ENCODE results near the gene GEMIN7. TPM values are rescaled to one million over a fixed set of nuclear protein-coding genes. Genes with fewer than 3 reads are reported as not detected.

The GEMIN7 gene
- polyA plus RNA-seq, 1 donor from 2014 or later: 26.5 TPM

DNA sequence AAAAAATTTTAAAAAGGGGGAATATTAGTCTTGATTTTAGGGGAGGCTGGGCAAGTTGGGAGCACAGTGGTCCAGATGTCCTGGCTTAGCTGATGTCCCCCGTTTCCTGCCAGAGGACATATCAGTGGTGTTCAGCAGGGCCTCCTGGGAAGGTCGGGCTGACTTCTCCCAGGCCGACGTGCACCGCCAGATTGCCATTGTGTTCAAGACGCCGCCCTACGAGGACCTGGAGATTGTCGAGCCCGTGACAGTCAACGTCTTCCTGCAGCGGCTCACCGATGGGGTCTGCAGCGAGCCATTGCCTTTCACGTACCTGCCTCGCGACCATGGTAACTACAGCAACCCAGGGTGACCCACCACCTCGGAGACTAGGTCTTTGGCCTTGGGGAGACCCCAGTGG, 46.6 kb upstream of the GEMIN7 start:
- no peaks in the 10 kb centered on the region for H3K9me3 ChIP-seq (ENCODE audit: low read length)
- H3K4me3 ChIP-seq (ENCODE audit: low read length): no peak overlapping the region
- H2AFZ ChIP-seq (ENCODE audit: low read depth, low read length): no peak overlapping the region
- no peaks in the 10 kb centered on the region for H3F3A ChIP-seq (ENCODE audit: insufficient read depth, low read length, poor library complexity, severe bottlenecking)
- H3K36me3 ChIP-seq (ENCODE audit: insufficient read depth, low read length): no peaks in the 10 kb centered on the region
- H3K4me2 ChIP-seq (ENCODE audit: low read length): no peak overlapping the region
- no peaks in the 10 kb centered on the region for H3K79me2 ChIP-seq (replicated peaks; ENCODE audit: insufficient read depth, low read length)
- no peak overlapping the region for H3K27ac ChIP-seq (ENCODE audit: low read length)
- H3K27me3 ChIP-seq (ENCODE audit: insufficient read depth, low read depth, low read length): no peaks in the 10 kb centered on the region
- no peaks in the 10 kb centered on the region for H3K9me2 ChIP-seq (ENCODE audit: insufficient read depth, low read length)
- no peaks in the 10 kb centered on the region for H4K20me1 ChIP-seq (ENCODE audit: insufficient read depth)
- TF ChIP-seq, protein P1, sequence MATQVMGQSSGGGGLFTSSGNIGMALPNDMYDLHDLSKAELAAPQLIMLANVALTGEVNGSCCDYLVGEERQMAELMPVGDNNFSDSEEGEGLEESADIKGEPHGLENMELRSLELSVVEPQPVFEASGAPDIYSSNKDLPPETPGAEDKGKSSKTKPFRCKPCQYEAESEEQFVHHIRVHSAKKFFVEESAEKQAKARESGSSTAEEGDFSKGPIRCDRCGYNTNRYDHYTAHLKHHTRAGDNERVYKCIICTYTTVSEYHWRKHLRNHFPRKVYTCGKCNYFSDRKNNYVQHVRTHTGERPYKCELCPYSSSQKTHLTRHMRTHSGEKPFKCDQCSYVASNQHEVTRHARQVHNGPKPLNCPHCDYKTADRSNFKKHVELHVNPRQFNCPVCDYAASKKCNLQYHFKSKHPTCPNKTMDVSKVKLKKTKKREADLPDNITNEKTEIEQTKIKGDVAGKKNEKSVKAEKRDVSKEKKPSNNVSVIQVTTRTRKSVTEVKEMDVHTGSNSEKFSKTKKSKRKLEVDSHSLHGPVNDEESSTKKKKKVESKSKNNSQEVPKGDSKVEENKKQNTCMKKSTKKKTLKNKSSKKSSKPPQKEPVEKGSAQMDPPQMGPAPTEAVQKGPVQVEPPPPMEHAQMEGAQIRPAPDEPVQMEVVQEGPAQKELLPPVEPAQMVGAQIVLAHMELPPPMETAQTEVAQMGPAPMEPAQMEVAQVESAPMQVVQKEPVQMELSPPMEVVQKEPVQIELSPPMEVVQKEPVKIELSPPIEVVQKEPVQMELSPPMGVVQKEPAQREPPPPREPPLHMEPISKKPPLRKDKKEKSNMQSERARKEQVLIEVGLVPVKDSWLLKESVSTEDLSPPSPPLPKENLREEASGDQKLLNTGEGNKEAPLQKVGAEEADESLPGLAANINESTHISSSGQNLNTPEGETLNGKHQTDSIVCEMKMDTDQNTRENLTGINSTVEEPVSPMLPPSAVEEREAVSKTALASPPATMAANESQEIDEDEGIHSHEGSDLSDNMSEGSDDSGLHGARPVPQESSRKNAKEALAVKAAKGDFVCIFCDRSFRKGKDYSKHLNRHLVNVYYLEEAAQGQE (IDR thresholded peaks at IDR 0.05; ENCODE audit: borderline replicate concordance): no peak
- no peak for TF ChIP-seq SMC3 (conservative IDR thresholded peaks at IDR 0.05; ENCODE audit: poor library complexity)
- no peak for TF ChIP-seq EZH2 (IDR thresholded peaks at IDR 0.05; ENCODE audit: borderline replicate concordance, insufficient read depth, low read length, poor library complexity, severe bottlenecking)
- TF ChIP-seq POLR2AphosphoS5 (IDR thresholded peaks at IDR 0.05): no peak
- TF ChIP-seq, protein P2, sequence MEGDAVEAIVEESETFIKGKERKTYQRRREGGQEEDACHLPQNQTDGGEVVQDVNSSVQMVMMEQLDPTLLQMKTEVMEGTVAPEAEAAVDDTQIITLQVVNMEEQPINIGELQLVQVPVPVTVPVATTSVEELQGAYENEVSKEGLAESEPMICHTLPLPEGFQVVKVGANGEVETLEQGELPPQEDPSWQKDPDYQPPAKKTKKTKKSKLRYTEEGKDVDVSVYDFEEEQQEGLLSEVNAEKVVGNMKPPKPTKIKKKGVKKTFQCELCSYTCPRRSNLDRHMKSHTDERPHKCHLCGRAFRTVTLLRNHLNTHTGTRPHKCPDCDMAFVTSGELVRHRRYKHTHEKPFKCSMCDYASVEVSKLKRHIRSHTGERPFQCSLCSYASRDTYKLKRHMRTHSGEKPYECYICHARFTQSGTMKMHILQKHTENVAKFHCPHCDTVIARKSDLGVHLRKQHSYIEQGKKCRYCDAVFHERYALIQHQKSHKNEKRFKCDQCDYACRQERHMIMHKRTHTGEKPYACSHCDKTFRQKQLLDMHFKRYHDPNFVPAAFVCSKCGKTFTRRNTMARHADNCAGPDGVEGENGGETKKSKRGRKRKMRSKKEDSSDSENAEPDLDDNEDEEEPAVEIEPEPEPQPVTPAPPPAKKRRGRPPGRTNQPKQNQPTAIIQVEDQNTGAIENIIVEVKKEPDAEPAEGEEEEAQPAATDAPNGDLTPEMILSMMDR (IDR thresholded peaks at IDR 0.05; ENCODE audit: poor library complexity, severe bottlenecking): no peak
- TF ChIP-seq RAD21 (conservative IDR thresholded peaks at IDR 0.05): no peak
- no peak for TF ChIP-seq EP300 (conservative IDR thresholded peaks at IDR 0.05; ENCODE audit: poor library complexity, severe bottlenecking)
- no peak for TF ChIP-seq MXI1 (conservative IDR thresholded peaks at IDR 0.05; ENCODE audit: poor library complexity, severe bottlenecking)
- TF ChIP-seq TAF1 (IDR thresholded peaks at IDR 0.05; ENCODE audit: low read depth): no peak
- no peak overlapping the region for H3K9ac ChIP-seq (ENCODE audit: low read length)

- no peaks in the 10 kb centered on the region for H3K27me3 ChIP-seq (ENCODE audit: insufficient read depth, low read depth, low read length)
- H3K27ac ChIP-seq (ENCODE audit: low read length): no peak overlapping the region
- TF ChIP-seq EZH2 (IDR thresholded peaks at IDR 0.05; ENCODE audit: borderline replicate concordance, insufficient read depth, low read length, poor library complexity, severe bottlenecking) (no peak), EP300 (conservative IDR thresholded peaks at IDR 0.05; ENCODE audit: poor library complexity, severe bottlenecking) (no peak), POLR2AphosphoS5 (IDR thresholded peaks at IDR 0.05) (no peak), SMC3 (conservative IDR thresholded peaks at IDR 0.05; ENCODE audit: poor library complexity) (no peak), TAF1 (IDR thresholded peaks at IDR 0.05; ENCODE audit: low read depth) (no peak), MXI1 (conservative IDR thresholded peaks at IDR 0.05; ENCODE audit: poor library complexity, severe bottlenecking) (no peak), RAD21 (conservative IDR thresholded peaks at IDR 0.05) (no peak)
- TF ChIP-seq, protein P2 (IDR thresholded peaks at IDR 0.05; ENCODE audit: poor library complexity, severe bottlenecking): no peak
- TF ChIP-seq, protein P1 (IDR thresholded peaks at IDR 0.05; ENCODE audit: borderline replicate concordance): no peak
- H3K9me3 ChIP-seq (ENCODE audit: low read length): no peaks in the 10 kb centered on the region
- H3K79me2 ChIP-seq (replicated peaks; ENCODE audit: insufficient read depth, low read length): peaks cover 19% of the 10 kb centered on the region
- no peaks in the 10 kb centered on the region for H3K36me3 ChIP-seq (ENCODE audit: insufficient read depth, low read length)
- H3K4me2 ChIP-seq (ENCODE audit: low read length): no peak overlapping the region
- no peaks in the 10 kb centered on the region for H3F3A ChIP-seq (ENCODE audit: insufficient read depth, low read length, poor library complexity, severe bottlenecking)
- no peak overlapping the region for H2AFZ ChIP-seq (ENCODE audit: low read depth, low read length)
- no peaks in the 10 kb centered on the region for H3K9me2 ChIP-seq (ENCODE audit: insufficient read depth, low read length)
- H3K9ac ChIP-seq (ENCODE audit: low read length): no peak overlapping the region
- H4K20me1 ChIP-seq (ENCODE audit: insufficient read depth): no peaks in the 10 kb centered on the region
- no peak overlapping the region for H3K4me3 ChIP-seq (ENCODE audit: low read length)
Measured at GRCh38 chr19:45035755-45036154, 43.3 kb upstream of the GEMIN7 start.
